Measurements from ENCODE around the gene DGKG. TPM values are rescaled to one million over a fixed set of nuclear protein-coding genes. Genes with fewer than 3 reads are reported as not detected.

Gene DGKG
- total and polyA plus RNA-seq, 2 donors (not counting 1 experiment from before 2014, with no cell fraction given): 0.67 to 10.9 TPM

- Histone ChIP-seq H3K36me3 (replicated peaks in 1 of 2; ENCODE audit: control extremely low read depth in 1 of 2, control insufficient read depth in 1 of 2, extremely low read depth in 1 of 2, insufficient read depth in 2 of 2, low read length in 1 of 2) (no peaks in the 10 kb centered on the region), H3K27me3 (replicated peaks in 1 of 4; ENCODE audit: control extremely low read depth in 1 of 4, control insufficient read depth in 3 of 4, insufficient read depth in 4 of 4, low read length in 3 of 4) (peaks cover 0 to 17% (median 8%) of the 10 kb centered on the region in 4 experiments), H3K27ac (ENCODE audit: low read length in 2 of 2) (no peak overlapping the region), H3K79me2 (ENCODE audit: control insufficient read depth, insufficient read depth, low read length) (no peaks in the 10 kb centered on the region), H3K9ac (ENCODE audit: low read length) (no peak overlapping the region), H3K4me3 (ENCODE audit: control extremely low read depth in 1 of 5, extremely low read depth in 1 of 5, insufficient read depth in 1 of 5, low read depth in 2 of 5, low read length in 4 of 5) (no peak overlapping the region), H4K20me1 (ENCODE audit: control insufficient read depth, insufficient read depth, low read length, poor library complexity, severe bottlenecking) (no peaks in the 10 kb centered on the region), H2AFZ (ENCODE audit: insufficient read depth, low read depth, low read length, poor library complexity, severe bottlenecking) (no peak overlapping the region), H3K9me3 (ENCODE audit: control extremely low read depth in 1 of 3, control insufficient read depth in 2 of 3, insufficient read depth in 1 of 3, low read length in 2 of 3) (peaks cover 0 to 6% (median 0%) of the 10 kb centered on the region in 3 donors), H3K4me2 (replicated peaks; ENCODE audit: low read depth, low read length, poor library complexity, severe bottlenecking) (no peak overlapping the region), H3K4me1 (ENCODE audit: control insufficient read depth in 2 of 2, insufficient read depth in 2 of 2, low read length in 2 of 2) (peaks cover 9 to 11% of the 10 kb centered on the region in 2 donors)
- POLR2A ChIA-PET: no interaction called here
- CTCF ChIA-PET: no interaction called here
- Mint-ChIP-seq H3K4me1 (peaks cover 7% of the 10 kb centered on the region), H3K27ac (no peak overlapping the region), H3K9me3 (ENCODE audit: insufficient read depth) (no peaks in the 10 kb centered on the region), H3K4me3 (no peak overlapping the region), H3K27me3 (peaks cover 9% of the 10 kb centered on the region)
- 100% methylated on average over 2 of the region's 2 CpGs for WGBS (ENCODE audit: insufficient coverage)
- intact Hi-C loops (cut with micrococcal nuclease): no loop called here
- TF ChIP-seq CTCF (IDR thresholded peaks at IDR 0.05) (no peak), EZH2 (IDR thresholded peaks at IDR 0.05; ENCODE audit: borderline replicate concordance, insufficient read depth, low read depth, low read length, poor library complexity, severe bottlenecking) (no peak)
- DNase-seq (no peak), ATAC-seq (ENCODE audit: low read depth) (no peak)
These were observed 163.6 kb downstream of the DGKG start for GRCh38 chr3:186198442-186198841.

GRCh38 chr3:186194451-186194811 lies 167.6 kb downstream of the DGKG start:
- ChIA-PET POLR2A (interaction anchor here (0.6 kb wide), 1 partner anchor 120 kb away, joined by 4 read pairs; no protein-coding TSS in a partner anchor), CTCF (no interaction called here)
- H3K9ac ChIP-seq (ENCODE audit: low read length): peak overlapping the region; percentile 29
- peak overlapping the region; percentile 69 for H3K4me2 ChIP-seq (replicated peaks; ENCODE audit: low read depth, low read length, poor library complexity, severe bottlenecking)
- H3K36me3 ChIP-seq (replicated peaks in 1 of 2; ENCODE audit: control extremely low read depth in 1 of 2, control insufficient read depth in 1 of 2, extremely low read depth in 1 of 2, insufficient read depth in 2 of 2, low read length in 1 of 2): no peaks in the 10 kb centered on the region
- ATAC-seq (ENCODE audit: low read depth) (no peak), DNase-seq (no peak)
- peaks cover 0 to 31% (median 13%) of the 10 kb centered on the region in 4 experiments for H3K27me3 ChIP-seq (replicated peaks in 1 of 4; ENCODE audit: control extremely low read depth in 1 of 4, control insufficient read depth in 3 of 4, insufficient read depth in 4 of 4, low read length in 3 of 4)
- Mint-ChIP-seq H3K27ac (no peak overlapping the region), H3K9me3 (ENCODE audit: insufficient read depth) (no peaks in the 10 kb centered on the region), H3K4me1 (peaks cover 7% of the 10 kb centered on the region), H3K4me3 (peak overlapping the region; percentile 20), H3K27me3 (peaks cover 18% of the 10 kb centered on the region)
- TF ChIP-seq EZH2 (IDR thresholded peaks at IDR 0.05; ENCODE audit: borderline replicate concordance, insufficient read depth, low read depth, low read length, poor library complexity, severe bottlenecking): no peak
- no peak for TF ChIP-seq CTCF (IDR thresholded peaks at IDR 0.05)
- H3K79me2 ChIP-seq (ENCODE audit: control insufficient read depth, insufficient read depth, low read length): no peaks in the 10 kb centered on the region
- intact Hi-C loops (cut with micrococcal nuclease): loop anchor here (5.0 kb wide), 1 partner anchor 42 kb away; no protein-coding TSS in a partner anchor
- H3K4me1 ChIP-seq (ENCODE audit: control insufficient read depth in 2 of 2, insufficient read depth in 2 of 2, low read length in 2 of 2): peaks cover 10 to 13% of the 10 kb centered on the region in 2 donors
- 29% methylated on average over 6 of the region's 10 CpGs for WGBS (ENCODE audit: insufficient coverage)
- H3K27ac ChIP-seq (ENCODE audit: low read length in 2 of 2): no peak overlapping the region
- H4K20me1 ChIP-seq (ENCODE audit: control insufficient read depth, insufficient read depth, low read length, poor library complexity, severe bottlenecking): no peaks in the 10 kb centered on the region
- H3K4me3 ChIP-seq (ENCODE audit: control extremely low read depth in 1 of 5, extremely low read depth in 1 of 5, insufficient read depth in 1 of 5, low read depth in 2 of 5, low read length in 4 of 5): no peak overlapping the region
- H2AFZ ChIP-seq (ENCODE audit: insufficient read depth, low read depth, low read length, poor library complexity, severe bottlenecking): peak overlapping the region; percentile 49
- peaks cover 0 to 6% (median 0%) of the 10 kb centered on the region in 3 donors for H3K9me3 ChIP-seq (ENCODE audit: control extremely low read depth in 1 of 3, control insufficient read depth in 2 of 3, insufficient read depth in 1 of 3, low read length in 2 of 3)

Measured in B cell (primary cell).